ENCODE results near the gene CDK14.
"Not testable (repeated sequence)": the region's sequence is repeated elsewhere in the genome, so short reads cannot be mapped to it uniquely, and the experiment has no call there.

CDK14 gene

GRCh38 chr7:90756366-90756765 lies 160.2 kb downstream of the CDK14 start:
- DNase-seq (ENCODE audit: low spot score), result no peak

- DNase-seq (ENCODE audit: low spot score), result not testable (repeated sequence)
These were observed 161.4 kb downstream of the CDK14 start for GRCh38 chr7:90757565-90757950.

- no peak for DNase-seq (ENCODE audit: low spot score)
These were observed 162.9 kb downstream of the CDK14 start for GRCh38 chr7:90758933-90759562.

GRCh38 chr7:90759710-90760109 lies 163.6 kb downstream of the CDK14 start:
- DNase-seq (ENCODE audit: low spot score), result no peak

- no peak for DNase-seq (ENCODE audit: low spot score)
These were observed 164.8 kb downstream of the CDK14 start for GRCh38 chr7:90760892-90761291.

- DNase-seq (ENCODE audit: low spot score), result no peak
These were observed 165.5 kb downstream of the CDK14 start for GRCh38 chr7:90761584-90761983.

- no peak for DNase-seq (ENCODE audit: low spot score)
These were observed 167.0 kb downstream of the CDK14 start for GRCh38 chr7:90763108-90763507.

GRCh38 chr7:90764848-90765570 lies 168.9 kb downstream of the CDK14 start:
- DNase-seq (ENCODE audit: low spot score), result no peak

- DNase-seq (ENCODE audit: low spot score), result peak; percentile 91
These were observed 170.9 kb downstream of the CDK14 start for GRCh38 chr7:90766814-90767564.

GRCh38 chr7:90768301-90768700 lies 172.2 kb downstream of the CDK14 start:
- no peak for DNase-seq (ENCODE audit: low spot score)

- no peak for DNase-seq (ENCODE audit: low spot score)
These were observed 172.9 kb downstream of the CDK14 start for GRCh38 chr7:90769036-90769435.

- not testable (repeated sequence) for DNase-seq (ENCODE audit: low spot score)
These were observed 173.4 kb downstream of the CDK14 start for GRCh38 chr7:90769566-90769965.

- no peak for DNase-seq (ENCODE audit: low spot score)
These were observed 175.2 kb downstream of the CDK14 start for GRCh38 chr7:90771281-90771680.

- DNase-seq (ENCODE audit: low spot score), result no peak
These were observed 176.3 kb downstream of the CDK14 start for GRCh38 chr7:90772410-90772809.

- DNase-seq (ENCODE audit: low spot score), result no peak
These were observed 177.1 kb downstream of the CDK14 start for GRCh38 chr7:90773269-90773668.

GRCh38 chr7:90774706-90775105 lies 178.6 kb downstream of the CDK14 start:
- no peak for DNase-seq (ENCODE audit: low spot score)

- DNase-seq (ENCODE audit: low spot score), result no peak
These were observed 179.4 kb downstream of the CDK14 start for GRCh38 chr7:90775383-90775965.

- no peak for DNase-seq (ENCODE audit: low spot score)
These were observed 180.9 kb downstream of the CDK14 start for GRCh38 chr7:90777041-90777440.

GRCh38 chr7:90777465-90777864 lies 181.3 kb downstream of the CDK14 start:
- DNase-seq (ENCODE audit: low spot score), result no peak

- no peak for DNase-seq (ENCODE audit: low spot score)
These were observed 181.8 kb downstream of the CDK14 start for GRCh38 chr7:90777886-90778285.

GRCh38 chr7:90788052-90788451 lies 191.9 kb downstream of the CDK14 start:
- DNase-seq (ENCODE audit: low spot score), result no peak

GRCh38 chr7:90789736-90790306 lies 193.7 kb downstream of the CDK14 start:
- no peak for DNase-seq (ENCODE audit: low spot score)

Data from LoVo (cell line).